ENCODE data around the gene CACNA1F. TPM values are rescaled to one million over a fixed set of nuclear protein-coding genes. Genes with fewer than 3 reads are reported as not detected.

Gene CACNA1F
- total RNA-seq, 1 experiment from 2014 or later = not detected

DNA sequence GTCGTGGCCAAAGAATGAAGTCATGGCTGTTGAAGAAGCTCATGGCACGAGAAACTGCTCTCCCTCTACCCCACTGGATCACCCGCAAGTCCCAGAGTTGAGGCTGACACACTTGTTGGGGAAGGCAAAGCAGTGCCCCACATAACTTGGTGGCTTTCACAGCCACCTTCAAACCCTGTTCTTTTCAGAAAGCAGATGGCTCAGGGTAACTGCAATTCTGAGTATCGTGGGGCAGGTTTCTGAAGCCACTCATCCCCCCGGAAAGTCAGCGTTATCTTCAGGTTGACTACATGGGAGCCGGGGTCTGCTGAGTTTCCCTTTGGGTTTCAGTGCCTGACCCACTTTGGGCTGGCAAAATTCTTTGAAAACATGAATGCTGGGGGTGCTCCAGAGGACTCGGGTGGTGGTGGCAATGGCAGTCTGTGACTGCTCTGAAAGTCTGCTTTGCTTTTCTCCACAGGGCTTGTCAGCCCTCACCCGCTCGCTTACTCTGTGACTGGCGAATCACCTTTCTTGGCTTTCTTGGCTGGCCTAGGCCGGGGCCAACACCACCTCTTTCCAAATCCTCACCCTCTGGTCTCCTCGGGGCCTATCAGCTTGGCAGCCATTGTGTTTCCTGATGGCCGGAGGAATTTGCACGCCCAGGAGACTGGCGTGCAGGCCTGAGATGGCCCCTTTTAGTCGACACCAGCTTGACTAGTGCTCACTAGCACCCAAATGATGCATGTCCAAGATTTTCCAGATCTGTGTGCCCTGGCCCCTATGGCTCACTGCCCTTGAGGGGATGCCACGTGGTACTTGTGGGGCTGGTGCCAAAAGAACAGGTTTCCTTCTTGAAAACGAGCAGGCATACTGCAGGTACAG, 43.8 kb upstream of the CACNA1F start:
- H3K27ac Mint-ChIP-seq (ENCODE audit: low read depth, unreplicated experiment) = peak overlapping the region; percentile 73
- no peak for DNase-seq (ENCODE audit: unreplicated experiment)
- ChIA-PET CTCF (interaction anchor here (0.6 kb wide), 2 partner anchors 37 to 622 kb away, joined by 3 read pairs; no protein-coding TSS in a partner anchor), POLR2A (interaction anchor here (1.9 kb wide), 1 partner anchor 86 kb away, joined by 4 read pairs; no protein-coding TSS in a partner anchor)
- intact Hi-C loops (cut with micrococcal nuclease) = no loop called here
- no peaks in the 10 kb centered on the region for H3K4me1 Mint-ChIP-seq (ENCODE audit: insufficient read depth, unreplicated experiment)
- H3K27me3 Mint-ChIP-seq (ENCODE audit: insufficient read depth, unreplicated experiment) = no peaks in the 10 kb centered on the region
- H3K4me3 Mint-ChIP-seq (ENCODE audit: unreplicated experiment) = no peak overlapping the region
- BruUV-seq (replicated peaks) = no TSS peak
- TF ChIP-seq, protein P1, sequence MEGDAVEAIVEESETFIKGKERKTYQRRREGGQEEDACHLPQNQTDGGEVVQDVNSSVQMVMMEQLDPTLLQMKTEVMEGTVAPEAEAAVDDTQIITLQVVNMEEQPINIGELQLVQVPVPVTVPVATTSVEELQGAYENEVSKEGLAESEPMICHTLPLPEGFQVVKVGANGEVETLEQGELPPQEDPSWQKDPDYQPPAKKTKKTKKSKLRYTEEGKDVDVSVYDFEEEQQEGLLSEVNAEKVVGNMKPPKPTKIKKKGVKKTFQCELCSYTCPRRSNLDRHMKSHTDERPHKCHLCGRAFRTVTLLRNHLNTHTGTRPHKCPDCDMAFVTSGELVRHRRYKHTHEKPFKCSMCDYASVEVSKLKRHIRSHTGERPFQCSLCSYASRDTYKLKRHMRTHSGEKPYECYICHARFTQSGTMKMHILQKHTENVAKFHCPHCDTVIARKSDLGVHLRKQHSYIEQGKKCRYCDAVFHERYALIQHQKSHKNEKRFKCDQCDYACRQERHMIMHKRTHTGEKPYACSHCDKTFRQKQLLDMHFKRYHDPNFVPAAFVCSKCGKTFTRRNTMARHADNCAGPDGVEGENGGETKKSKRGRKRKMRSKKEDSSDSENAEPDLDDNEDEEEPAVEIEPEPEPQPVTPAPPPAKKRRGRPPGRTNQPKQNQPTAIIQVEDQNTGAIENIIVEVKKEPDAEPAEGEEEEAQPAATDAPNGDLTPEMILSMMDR (IDR thresholded peaks at IDR 0.05; ENCODE audit: unreplicated experiment) = no peak
- H3K9me3 Mint-ChIP-seq (ENCODE audit: unreplicated experiment) = no peaks in the 10 kb centered on the region
- no peaks in the 10 kb centered on the region for H3K36me3 Mint-ChIP-seq (ENCODE audit: insufficient read depth, unreplicated experiment)

- H3K36me3 Mint-ChIP-seq (ENCODE audit: insufficient read depth, unreplicated experiment) = no peaks in the 10 kb centered on the region
- H3K27me3 Mint-ChIP-seq (ENCODE audit: insufficient read depth, unreplicated experiment) = no peaks in the 10 kb centered on the region
- no peak overlapping the region for H3K4me3 Mint-ChIP-seq (ENCODE audit: unreplicated experiment)
- no peaks in the 10 kb centered on the region for H3K9me3 Mint-ChIP-seq (ENCODE audit: unreplicated experiment)
- intact Hi-C loops (cut with micrococcal nuclease) = no loop called here
- BruUV-seq (replicated peaks) = no TSS peak
- DNase-seq (ENCODE audit: unreplicated experiment) = no peak
- H3K27ac Mint-ChIP-seq (ENCODE audit: low read depth, unreplicated experiment) = no peak overlapping the region
- H3K4me1 Mint-ChIP-seq (ENCODE audit: insufficient read depth, unreplicated experiment) = peaks cover 3% of the 10 kb centered on the region
- CTCF ChIA-PET = interaction anchor here (0.6 kb wide), 1 partner anchor 8 kb away, joined by 3 read pairs; no protein-coding TSS in a partner anchor
- POLR2A ChIA-PET = interaction anchor here (0.6 to 1.9 kb wide), 3 partner anchors 49 to 121 kb away, joined by 3 to 4 read pairs (median 3); no protein-coding TSS in a partner anchor
- TF ChIP-seq, protein P1 (IDR thresholded peaks at IDR 0.05; ENCODE audit: unreplicated experiment) = no peak
Observed at GRCh38 chrX:49276207-49276606, 43.1 kb upstream of the CACNA1F start.

- Mint-ChIP-seq H3K4me1 (ENCODE audit: insufficient read depth, unreplicated experiment) (peaks cover 8% of the 10 kb centered on the region), H3K36me3 (ENCODE audit: insufficient read depth, unreplicated experiment) (no peaks in the 10 kb centered on the region), H3K27me3 (ENCODE audit: insufficient read depth, unreplicated experiment) (no peaks in the 10 kb centered on the region), H3K9me3 (ENCODE audit: unreplicated experiment) (peaks cover 3% of the 10 kb centered on the region), H3K4me3 (ENCODE audit: unreplicated experiment) (no peak overlapping the region), H3K27ac (ENCODE audit: low read depth, unreplicated experiment) (no peak overlapping the region)
- BruUV-seq (replicated peaks) = no TSS peak
- no peak for DNase-seq (ENCODE audit: unreplicated experiment)
- TF ChIP-seq, protein P1 (IDR thresholded peaks at IDR 0.05; ENCODE audit: unreplicated experiment) = no peak
- ChIA-PET POLR2A (interaction anchor here (0.6 kb wide), 1 partner anchor 12 kb away, joined by 3 read pairs; no protein-coding TSS in a partner anchor), CTCF (no interaction called here)
- intact Hi-C loops (cut with micrococcal nuclease) = no loop called here
Observed at GRCh38 chrX:49273181-49273727, 40.1 kb upstream of the CACNA1F start.

DNA sequence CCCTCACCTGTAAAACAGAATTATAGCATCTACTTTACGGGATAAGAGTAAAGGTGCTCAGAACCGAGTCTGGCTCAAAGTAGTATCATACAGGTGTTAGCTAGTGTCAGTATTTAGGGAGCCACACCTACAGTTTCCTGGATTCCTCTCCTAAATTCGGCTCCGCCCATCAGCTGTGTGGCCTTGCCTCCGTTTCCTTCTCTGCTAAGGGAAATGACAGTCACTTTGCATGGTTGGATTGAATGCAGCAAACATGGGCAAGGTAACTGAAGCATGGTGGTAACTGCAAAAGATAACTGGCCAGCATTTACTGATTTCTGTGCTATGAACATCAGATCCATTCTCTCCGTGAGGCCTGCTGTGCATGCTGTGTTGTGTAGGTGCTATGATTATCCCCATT, 39.3 kb upstream of the CACNA1F start:
- ChIA-PET CTCF (no interaction called here), POLR2A (interaction anchor here (0.6 kb wide), 2 partner anchors 1485 to 1556 kb away, joined by 3 read pairs; no protein-coding TSS in a partner anchor)
- intact Hi-C loops (cut with micrococcal nuclease) = no loop called here
- no peak for DNase-seq (ENCODE audit: unreplicated experiment)
- Mint-ChIP-seq H3K27ac (ENCODE audit: low read depth, unreplicated experiment) (no peak overlapping the region), H3K4me1 (ENCODE audit: insufficient read depth, unreplicated experiment) (peaks cover 12% of the 10 kb centered on the region), H3K36me3 (ENCODE audit: insufficient read depth, unreplicated experiment) (no peaks in the 10 kb centered on the region), H3K9me3 (ENCODE audit: unreplicated experiment) (peaks cover 7% of the 10 kb centered on the region), H3K4me3 (ENCODE audit: unreplicated experiment) (no peak overlapping the region), H3K27me3 (ENCODE audit: insufficient read depth, unreplicated experiment) (no peaks in the 10 kb centered on the region)
- TF ChIP-seq, protein P1 (IDR thresholded peaks at IDR 0.05; ENCODE audit: unreplicated experiment) = no peak
- no TSS peak for BruUV-seq (replicated peaks)
